Common myeloid progenitor, CD34-positive (primary cell): ENCODE data around the gene EEF1AKMT2. TPM values are rescaled to one million over a fixed set of nuclear protein-coding genes. Genes with fewer than 3 reads are reported as not detected.
A peak's percentile ranks its signal among the peaks of the same experiment; 100 is the strongest.

ENCODE experiments used
- CTCF ChIA-PET: fragments of 350-600 bp; sonication (Branson Sonifier 250); formaldehyde crosslinking; loops from one replicate; lab custom pipeline; 2021; ENCODE audit warnings: antibody characterized with exemption; lab: Charles Lee
- POLR2A ChIA-PET: fragments of 350-600 bp; sonication (Branson Sonifier 250); formaldehyde crosslinking; loops from one replicate; lab custom pipeline; 2021; ENCODE audit warnings: antibody characterized with exemption; lab: Charles Lee
- DNase-seq, 3 donors: peaks; one replicate each; pipeline versions ENCODE4 v3.0.0 to v3.0.0-alpha.2; 2013
- H3K27ac ChIP-seq, 2 experiments: 1 replicate in 1 of 2; 2 replicates in 1 of 2; pipeline ENCODE4 v1.7.0; 2013; ENCODE audit warnings: inconsistent platforms in 2 of 2, low read length in 2 of 2, mild to moderate bottlenecking in 2 of 2, low read depth in 1 of 2, moderate library complexity in 1 of 2; ENCODE audit not compliant: severe bottlenecking in 2 of 2, insufficient read depth in 1 of 2, poor library complexity in 1 of 2
- H3K27me3 ChIP-seq, 5 experiments: replicated peaks in 2 of 5; 1 replicate in 3 of 5; 2 replicates in 2 of 5; pipeline versions ENCODE4 v1.6.1 to v1.7.0; 2013; ENCODE audit warnings: low read length in 4 of 5, mild to moderate bottlenecking in 2 of 5, moderate library complexity in 2 of 5, inconsistent platforms in 1 of 5; ENCODE audit not compliant: insufficient read depth in 5 of 5, control insufficient read depth in 4 of 5
- H3K36me3 ChIP-seq, 4 experiments: 1 replicate in 2 of 4; 2 replicates in 2 of 4; pipeline versions ENCODE4 v1.6.1 to v1.7.0; 2013; ENCODE audit warnings: low read length in 3 of 4, control low read depth in 1 of 4, mild to moderate bottlenecking in 1 of 4; ENCODE audit not compliant: control insufficient read depth in 4 of 4, insufficient read depth in 4 of 4
- H3K4me1 ChIP-seq, 4 experiments: 1 replicate in 3 of 4; 2 replicates in 1 of 4; pipeline versions ENCODE4 v1.6.1 to v1.7.1; 2013; ENCODE audit warnings: low read length in 3 of 4, mild to moderate bottlenecking in 3 of 4, control low read depth in 1 of 4, inconsistent platforms in 1 of 4, moderate library complexity in 1 of 4; ENCODE audit not compliant: control insufficient read depth in 4 of 4, insufficient read depth in 4 of 4; ENCODE audit errors: control extremely low read depth in 1 of 4
- H3K4me3 ChIP-seq, 7 experiments: 1 replicate in 4 of 7; 2 replicates in 3 of 7; pipeline versions ENCODE4 v1.5.1 to v1.7.0; 2013; ENCODE audit warnings: mild to moderate bottlenecking in 7 of 7, low read length in 6 of 7, moderate library complexity in 6 of 7, inconsistent platforms in 2 of 7, low read depth in 2 of 7, control low read depth in 1 of 7; ENCODE audit not compliant: insufficient read depth in 4 of 7, control insufficient read depth in 1 of 7; ENCODE audit errors: extremely low read depth in 1 of 7
- H3K9me3 ChIP-seq, 5 experiments: 1 replicate in 4 of 5; 2 replicates in 1 of 5; pipeline versions ENCODE4 v1.6.1 to v1.7.1; 2013; ENCODE audit warnings: low read length in 4 of 5, mild to moderate bottlenecking in 2 of 5, inconsistent platforms in 1 of 5, low read depth in 1 of 5, moderate library complexity in 1 of 5; ENCODE audit not compliant: control insufficient read depth in 4 of 5, insufficient read depth in 2 of 5; ENCODE audit errors: control extremely low read depth in 1 of 5
- WGBS: methylation state at CpG from one replicate; pipeline ENCODE4 v1.1.5; 2013; ENCODE audit not compliant: insufficient coverage; 5-methylcytosine and 5-hydroxymethylcytosine counted together
- polyA plus RNA-seq: library from polyadenylated mRNA; unstranded; fragments of 120-200 nt; gene quantifications from one replicate; pipeline ENCODE4 v1.2.1, GENCODE V29; 2013

The EEF1AKMT2 gene
- polyA plus RNA-seq, result 21.2 TPM

DNA sequence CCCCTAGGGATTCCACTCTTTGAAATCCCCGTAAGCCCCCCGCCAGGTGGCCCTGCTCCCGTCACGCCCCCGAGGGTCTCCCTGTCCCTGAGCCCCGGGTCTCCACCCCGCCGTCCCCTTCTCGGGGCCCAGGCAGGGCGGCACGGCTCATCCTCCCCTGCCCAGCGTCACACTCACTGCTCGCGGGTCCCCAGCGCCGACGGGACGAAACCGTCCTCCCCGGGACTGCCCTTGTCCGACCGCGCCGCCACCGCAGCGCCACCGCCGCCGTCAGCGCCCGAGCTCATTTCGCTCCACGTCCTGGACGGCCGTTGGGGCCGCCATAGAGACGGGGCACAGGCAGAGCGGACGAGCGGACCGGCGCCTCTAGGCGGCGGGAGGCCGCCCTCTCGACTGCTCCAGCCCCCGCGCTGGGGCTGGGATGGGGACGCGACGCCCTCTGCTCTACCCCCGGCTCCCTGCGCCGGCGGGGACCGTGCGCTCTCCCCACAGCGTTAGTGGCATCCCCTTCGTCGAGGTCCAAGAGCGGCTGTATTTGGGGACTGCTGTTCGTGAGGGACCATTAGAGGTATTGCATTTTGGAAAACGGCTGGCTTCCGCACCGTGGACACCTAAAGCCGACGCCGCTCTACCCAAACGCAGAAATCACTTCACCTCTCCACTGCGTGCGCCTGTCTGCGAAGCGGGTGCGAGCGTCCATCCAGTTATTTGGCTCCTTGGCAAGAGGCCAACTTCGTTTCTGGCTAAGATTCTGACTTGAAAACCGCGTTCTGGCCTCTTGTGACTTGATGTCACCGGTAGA is at the start of gene EEF1AKMT2:
Gene EEF1AKMT2 (minus strand): TSS at position 341 of the 802 bp plus-strand sequence. CDS start 54 bp downstream, at position 287.
- H3K27me3 ChIP-seq, result no peaks in the 10 kb centered on the region
- WGBS, result under 1% methylated on average over 62 of the region's 79 CpGs
- H3K36me3 ChIP-seq, result peaks cover 0 to 15% (median 5%) of the 10 kb centered on the region in 4 experiments
- peak; percentile 90 to 93 (median 93) for DNase-seq
- H3K27ac ChIP-seq, result peak within 1 kb of the TSS; percentile 89 to 95
- POLR2A ChIA-PET, result interaction anchor here (0.6 to 1.4 kb wide), 5 partner anchors 8 to 282 kb away, joined by 3 to 4 read pairs (median 3); partner anchors contain the start of gene ABRAXAS2
- peaks cover 2 to 14% (median 9%) of the 10 kb centered on the region in 4 experiments for H3K4me1 ChIP-seq
- CTCF ChIA-PET, result interaction anchor here (0.7 to 1.2 kb wide), 6 partner anchors 8 to 50 kb away, joined by 3 to 4 read pairs (median 3); partner anchors contain the start of gene ABRAXAS2
- no peaks in the 10 kb centered on the region for H3K9me3 ChIP-seq
- peak within 1 kb of the TSS; percentile 77 to 99 (median 91) for H3K4me3 ChIP-seq

DNA sequence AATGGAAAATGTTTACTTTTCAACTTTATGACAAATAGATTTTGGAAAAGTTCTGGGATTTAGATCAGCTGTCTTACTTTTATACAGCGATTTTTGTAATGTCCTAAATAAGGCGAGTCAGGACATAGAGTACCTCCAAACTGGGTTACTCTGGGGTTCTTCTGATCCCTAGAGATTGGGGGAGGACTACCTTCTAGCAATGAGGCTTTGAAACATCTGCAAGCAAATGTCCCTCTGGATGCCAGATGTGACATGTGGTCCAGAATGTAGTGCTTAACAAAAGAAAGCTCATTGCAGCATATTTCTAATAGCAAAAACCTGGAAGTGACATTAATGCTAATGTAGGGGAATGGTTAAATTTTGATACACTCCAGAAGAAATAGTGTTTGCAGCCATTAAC is 46.0 kb upstream of the EEF1AKMT2 start:
- H3K4me1 ChIP-seq, result no peaks in the 10 kb centered on the region
- H3K9me3 ChIP-seq, result no peaks in the 10 kb centered on the region
- no peak for DNase-seq
- H3K27me3 ChIP-seq, result no peaks in the 10 kb centered on the region
- H3K4me3 ChIP-seq, result no peak overlapping the region
- ChIA-PET POLR2A (no interaction called here), CTCF (no interaction called here)
- H3K27ac ChIP-seq, result no peak overlapping the region
- peaks cover 15 to 36% (median 27%) of the 10 kb centered on the region in 4 experiments for H3K36me3 ChIP-seq
- WGBS, result 100% methylated on average over 2 of the region's 2 CpGs

DNA sequence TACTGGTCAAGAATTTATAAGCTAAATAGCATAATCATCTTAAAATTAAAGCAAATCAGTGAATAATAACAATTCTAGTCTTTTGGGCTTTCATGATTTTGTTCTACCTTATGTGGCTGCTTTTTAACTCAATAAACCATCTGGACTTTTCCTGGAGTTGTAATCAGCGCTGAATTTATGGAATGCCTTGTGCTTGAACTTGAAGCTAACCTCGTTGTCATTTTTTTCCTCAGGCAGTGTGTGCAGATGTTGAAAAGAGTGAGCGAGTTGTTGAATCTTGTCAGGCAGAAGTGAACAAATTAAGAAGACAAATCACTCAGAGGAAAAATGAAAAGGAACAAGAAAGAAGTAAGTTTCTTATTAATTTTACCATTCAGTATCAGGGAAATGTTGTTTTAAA is 39.4 kb upstream of the EEF1AKMT2 start:
- no peaks in the 10 kb centered on the region for H3K27me3 ChIP-seq
- POLR2A ChIA-PET, result no interaction called here
- peaks cover 41 to 79% (median 56%) of the 10 kb centered on the region in 4 experiments for H3K36me3 ChIP-seq
- CTCF ChIA-PET, result no interaction called here
- no peaks in the 10 kb centered on the region for H3K9me3 ChIP-seq
- no peak overlapping the region for H3K4me3 ChIP-seq
- no peaks in the 10 kb centered on the region for H3K4me1 ChIP-seq
- H3K27ac ChIP-seq, result no peak overlapping the region
- WGBS, result no CpG with 5 or more reads among the region's 3 CpGs
- no peak for DNase-seq

DNA sequence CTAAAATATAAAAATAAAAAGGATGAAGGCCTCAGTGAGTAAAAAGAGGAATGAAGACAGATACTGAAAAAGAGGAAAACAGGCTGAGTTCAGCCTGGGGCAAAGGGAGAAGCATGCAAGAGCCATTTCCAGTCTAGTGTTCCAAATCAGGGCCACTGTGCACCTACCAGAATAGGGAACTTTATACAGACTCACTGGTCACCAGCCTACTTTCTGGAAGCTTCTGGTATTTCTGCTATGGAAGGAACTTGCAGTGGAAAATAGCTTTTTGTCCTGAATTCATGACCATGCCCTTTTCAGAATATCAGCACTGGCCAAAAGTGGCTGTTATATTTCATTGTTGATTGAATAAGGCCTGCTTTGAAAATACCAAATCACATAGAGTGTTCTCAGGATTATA is 38.8 kb upstream of the EEF1AKMT2 start:
- Histone ChIP-seq H3K27ac (no peak overlapping the region), H3K9me3 (no peaks in the 10 kb centered on the region), H3K4me3 (no peak overlapping the region), H3K27me3 (no peaks in the 10 kb centered on the region), H3K36me3 (peaks cover 38 to 73% (median 52%) of the 10 kb centered on the region in 4 experiments), H3K4me1 (no peaks in the 10 kb centered on the region)
- CTCF ChIA-PET, result interaction anchor here (1.0 kb wide), 1 partner anchor 293 kb away, joined by 3 read pairs; no protein-coding TSS in a partner anchor
- no peak for DNase-seq
- POLR2A ChIA-PET, result no interaction called here

DNA sequence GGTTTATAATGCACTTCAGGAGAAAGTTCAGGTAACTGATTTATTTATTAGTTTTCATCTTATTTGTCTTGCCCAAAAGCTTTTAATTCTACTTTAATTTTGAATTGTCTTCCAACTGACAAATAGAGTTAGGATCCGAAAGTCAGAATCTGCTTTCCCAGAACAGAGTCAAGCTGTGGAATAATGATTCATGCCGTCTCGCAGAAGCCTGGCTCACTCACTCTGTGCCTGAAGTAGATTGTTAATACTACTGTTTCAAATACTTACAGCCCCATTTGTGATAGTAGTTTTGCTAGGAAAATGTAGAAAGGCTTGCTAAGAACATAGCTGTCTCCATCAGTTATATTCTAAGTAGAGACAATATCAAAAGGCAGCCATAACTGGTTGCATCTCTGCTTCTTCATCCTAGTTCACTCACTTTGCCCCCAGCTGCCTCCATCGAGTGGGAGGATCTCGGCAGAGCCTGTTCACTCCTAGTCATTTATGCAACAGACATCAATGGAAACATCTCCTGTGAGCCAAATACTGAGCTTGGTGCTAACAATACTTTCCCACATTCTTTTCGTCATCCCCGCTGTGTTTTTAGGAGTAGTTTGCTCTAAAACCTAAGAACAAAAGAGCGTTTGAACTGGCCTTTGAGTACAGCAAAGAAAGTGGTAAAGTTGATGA is 37.9 kb upstream of the EEF1AKMT2 start:
- 98% methylated on average over 5 of the region's 8 CpGs for WGBS
- H3K4me3 ChIP-seq, result no peak overlapping the region
- ChIA-PET CTCF (interaction anchor here (0.9 to 2.1 kb wide), 5 partner anchors 84 to 619 kb away, joined by 3 to 8 read pairs (median 3); no protein-coding TSS in a partner anchor), POLR2A (interaction anchor here (0.9 to 1.0 kb wide), 2 partner anchors 14 to 38 kb away, joined by 3 read pairs; partner anchors contain the start of gene EEF1AKMT2)
- no peaks in the 10 kb centered on the region for H3K4me1 ChIP-seq
- no peak overlapping the region for H3K27ac ChIP-seq
- no peak for DNase-seq
- peaks cover 34 to 64% (median 46%) of the 10 kb centered on the region in 4 experiments for H3K36me3 ChIP-seq
- no peaks in the 10 kb centered on the region for H3K9me3 ChIP-seq
- no peaks in the 10 kb centered on the region for H3K27me3 ChIP-seq

DNA sequence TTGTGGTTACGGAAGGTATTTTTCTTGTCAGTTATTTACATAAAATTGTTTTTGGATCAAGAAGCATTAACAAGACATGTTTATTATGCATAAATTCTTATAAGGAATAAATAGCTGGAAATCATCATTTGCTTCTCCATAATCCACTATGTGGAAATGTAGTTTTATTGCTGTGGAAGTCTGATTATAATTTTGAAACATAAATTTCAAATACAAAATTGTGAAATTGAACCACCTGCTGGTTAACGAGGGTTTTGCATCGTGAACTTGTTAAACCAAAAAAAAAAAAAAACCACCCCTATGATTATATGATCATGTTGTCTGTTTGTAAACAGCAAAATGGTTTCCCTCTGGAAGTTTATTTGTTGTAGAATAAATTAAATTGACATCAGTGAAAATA is 35.8 kb upstream of the EEF1AKMT2 start:
- peak; percentile 26 to 61 (median 51) for DNase-seq
- H3K27ac ChIP-seq, result no peak overlapping the region
- no peak overlapping the region for H3K4me3 ChIP-seq
- POLR2A ChIA-PET, result no interaction called here
- no peaks in the 10 kb centered on the region for H3K27me3 ChIP-seq
- no peaks in the 10 kb centered on the region for H3K9me3 ChIP-seq
- H3K36me3 ChIP-seq, result peaks cover 23 to 56% (median 39%) of the 10 kb centered on the region in 4 experiments
- H3K4me1 ChIP-seq, result no peaks in the 10 kb centered on the region
- WGBS, result no CpG with 5 or more reads among the region's 3 CpGs
- CTCF ChIA-PET, result interaction anchor here (1.1 to 5.1 kb wide), 8 partner anchors 14 to 300 kb away, joined by 3 to 37 read pairs (median 4); no protein-coding TSS in a partner anchor
